HG03575 (cell line): ENCODE measurements around the gene ENOX1.

Experiments
- ATAC-seq: cut with Tn5 transposase; IDR thresholded peaks from one replicate; pipeline ENCODE4 v1.9.1; 2021; ENCODE audit not compliant: unreplicated experiment, insufficient number of reproducible peaks, low FRiP score; ENCODE audit errors: extremely low read depth

The ENOX1 gene

GRCh38 chr13:43325636-43326035 lies 461.1 kb downstream of the ENOX1 start:
- no peak for ATAC-seq

- ATAC-seq: no peak
Measured at GRCh38 chr13:43324129-43324528, 462.6 kb downstream of the ENOX1 start.

- no peak for ATAC-seq
Measured at GRCh38 chr13:43319617-43320444, 466.9 kb downstream of the ENOX1 start.

- ATAC-seq: no peak
Measured at GRCh38 chr13:43316946-43317353, 469.8 kb downstream of the ENOX1 start.

- ATAC-seq: no peak
Measured at GRCh38 chr13:43316281-43316680, 470.5 kb downstream of the ENOX1 start.

- ATAC-seq: no peak
Measured at GRCh38 chr13:43315522-43315921, 471.2 kb downstream of the ENOX1 start.

GRCh38 chr13:43309311-43309710 lies 477.5 kb downstream of the ENOX1 start:
- ATAC-seq: no peak

- no peak for ATAC-seq
Measured at GRCh38 chr13:43307921-43308433, 478.8 kb downstream of the ENOX1 start.

GRCh38 chr13:43307221-43307920 lies 479.4 kb downstream of the ENOX1 start:
- no peak for ATAC-seq

- no peak for ATAC-seq
Measured at GRCh38 chr13:43306372-43306771, 480.4 kb downstream of the ENOX1 start.

GRCh38 chr13:43305416-43305815 lies 481.4 kb downstream of the ENOX1 start:
- ATAC-seq: no peak

GRCh38 chr13:43304945-43305344 lies 481.8 kb downstream of the ENOX1 start:
- ATAC-seq: no peak

- no peak for ATAC-seq
Measured at GRCh38 chr13:43304449-43304848, 482.3 kb downstream of the ENOX1 start.

- ATAC-seq: no peak
Measured at GRCh38 chr13:43303033-43303729, 483.6 kb downstream of the ENOX1 start.

GRCh38 chr13:43301346-43301969 lies 485.3 kb downstream of the ENOX1 start:
- no peak for ATAC-seq

- ATAC-seq: no peak
Measured at GRCh38 chr13:43300865-43301264, 485.9 kb downstream of the ENOX1 start.

GRCh38 chr13:43299374-43299773 lies 487.4 kb downstream of the ENOX1 start:
- no peak for ATAC-seq

GRCh38 chr13:43298816-43299215 lies 488.0 kb downstream of the ENOX1 start:
- ATAC-seq: no peak

GRCh38 chr13:43297967-43298678 lies 488.6 kb downstream of the ENOX1 start:
- no peak for ATAC-seq
